Smooth muscle cell of the brain vasculature (primary cell): ENCODE measurements around the gene PDE8B.
"Not testable (repeated sequence)": the region's sequence is repeated elsewhere in the genome, so short reads cannot be mapped to it uniquely, and the experiment has no call there.

Experiments used
- DNase-seq: peaks from one replicate; pipeline ENCODE4 v3.0.0-alpha.2; 2012; ENCODE audit warnings: low read depth, low spot score

Gene PDE8B

GRCh38 chr5:77431719-77432118, 221.2 kb downstream of the PDE8B start:
- no peak for DNase-seq

DNA sequence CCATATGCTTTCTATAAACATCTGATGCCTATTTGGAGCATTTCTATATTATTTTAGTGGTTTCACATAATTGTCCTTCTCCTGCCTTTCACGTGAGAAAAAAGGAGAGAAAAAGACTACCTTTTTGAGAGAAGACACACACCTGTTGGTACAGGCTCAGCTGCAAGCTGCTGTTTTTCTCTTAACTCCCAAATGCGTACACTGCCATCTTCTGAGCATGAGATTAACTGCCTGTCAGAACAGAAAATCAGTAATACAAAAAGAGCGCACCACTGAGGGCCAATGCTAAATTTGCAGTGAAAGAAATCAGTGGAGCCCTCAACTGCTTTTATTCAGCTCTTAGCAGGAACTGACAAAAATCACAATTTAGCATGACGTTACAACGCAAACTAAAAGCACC, 226.7 kb downstream of the PDE8B start:
- no peak for DNase-seq

DNA sequence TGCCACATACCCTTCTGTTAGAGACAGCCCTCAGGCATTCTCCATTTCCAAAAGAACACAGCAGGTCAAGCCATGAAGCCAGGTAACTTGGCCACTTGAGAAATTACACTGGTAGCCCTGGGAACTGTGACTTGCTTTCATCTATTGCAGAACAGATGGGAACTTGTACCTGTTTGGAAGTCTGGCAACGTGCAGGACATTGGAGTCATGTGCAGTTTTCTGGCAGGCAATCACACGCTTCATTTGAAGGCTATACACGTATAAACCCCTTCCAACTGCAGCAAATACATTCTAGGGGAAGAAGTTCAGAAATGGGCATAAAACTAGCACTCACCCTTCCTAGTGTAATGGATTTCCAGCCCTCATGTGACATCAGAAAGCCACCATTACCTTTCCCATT, 227.6 kb downstream of the PDE8B start:
- DNase-seq: no peak

DNA sequence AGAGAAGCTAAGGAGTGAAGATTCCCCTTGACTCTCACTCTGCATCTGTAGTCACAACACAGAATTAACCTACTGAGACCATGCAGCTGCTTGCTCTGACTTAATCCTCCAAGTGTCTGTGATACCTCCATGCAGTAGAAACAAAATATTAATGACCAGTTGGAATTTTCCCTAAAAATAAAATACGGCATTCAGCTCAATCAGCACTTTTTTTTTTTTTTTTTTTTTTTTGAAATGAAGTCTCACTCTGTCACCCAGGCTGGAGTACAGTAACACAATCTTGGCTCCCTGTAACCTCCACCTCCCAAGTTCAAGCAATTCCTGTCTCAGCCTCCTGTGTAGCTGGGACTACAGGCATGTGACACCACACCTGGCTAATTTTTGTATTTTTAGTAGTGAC, 233.2 kb downstream of the PDE8B start:
- no peak for DNase-seq

GRCh38 chr5:77444356-77444755, 233.9 kb downstream of the PDE8B start:
- DNase-seq: no peak

DNA sequence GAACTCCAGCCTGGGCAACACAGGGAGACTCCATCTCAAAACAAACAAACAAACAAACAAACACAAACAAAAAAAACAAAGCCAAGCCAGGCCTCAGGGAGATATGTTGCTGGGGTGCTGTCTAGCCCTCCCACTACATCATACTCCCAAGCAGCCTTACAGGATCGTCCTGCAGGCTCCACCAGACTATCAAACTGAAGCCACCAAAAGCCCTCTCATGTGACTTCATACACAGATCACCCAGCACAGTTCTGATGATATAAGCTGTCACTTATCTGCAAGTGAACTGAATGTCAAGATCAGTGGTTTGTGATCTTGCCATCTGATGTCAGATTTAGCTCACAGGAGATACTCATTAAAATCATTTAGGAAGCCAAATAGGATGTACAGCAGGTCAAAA, 238.4 kb downstream of the PDE8B start:
- DNase-seq: no peak

GRCh38 chr5:77449277-77449676, 238.8 kb downstream of the PDE8B start:
- DNase-seq: no peak

GRCh38 chr5:77449981-77450380, 239.5 kb downstream of the PDE8B start:
- no peak for DNase-seq

- DNase-seq: no peak
Measured at GRCh38 chr5:77452351-77452750, 241.9 kb downstream of the PDE8B start.

- DNase-seq: no peak
Measured at GRCh38 chr5:77454123-77454522, 243.6 kb downstream of the PDE8B start.

- DNase-seq: no peak
Measured at GRCh38 chr5:77461287-77461686, 250.8 kb downstream of the PDE8B start.

DNA sequence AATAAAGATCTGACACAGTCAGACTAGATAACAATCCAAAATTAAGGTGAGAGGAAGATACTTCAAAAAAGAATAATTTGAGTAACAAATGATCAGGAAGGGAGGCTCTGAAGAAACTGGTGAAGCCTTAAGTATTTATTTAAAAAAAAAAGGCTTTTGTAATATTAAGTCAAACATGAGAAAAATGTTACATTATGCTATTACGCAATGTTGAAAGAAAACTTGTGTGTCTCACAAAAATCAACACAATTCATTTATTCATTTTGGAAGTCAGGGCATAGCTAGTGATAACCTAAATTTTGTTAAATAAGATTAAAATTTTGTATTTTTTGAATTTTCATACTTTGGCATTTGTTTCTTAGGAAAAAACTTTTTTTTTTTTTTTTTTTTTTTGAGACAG, 253.4 kb downstream of the PDE8B start:
- DNase-seq: no peak

GRCh38 chr5:77468875-77469274, 258.4 kb downstream of the PDE8B start:
- not testable (repeated sequence) for DNase-seq

DNA sequence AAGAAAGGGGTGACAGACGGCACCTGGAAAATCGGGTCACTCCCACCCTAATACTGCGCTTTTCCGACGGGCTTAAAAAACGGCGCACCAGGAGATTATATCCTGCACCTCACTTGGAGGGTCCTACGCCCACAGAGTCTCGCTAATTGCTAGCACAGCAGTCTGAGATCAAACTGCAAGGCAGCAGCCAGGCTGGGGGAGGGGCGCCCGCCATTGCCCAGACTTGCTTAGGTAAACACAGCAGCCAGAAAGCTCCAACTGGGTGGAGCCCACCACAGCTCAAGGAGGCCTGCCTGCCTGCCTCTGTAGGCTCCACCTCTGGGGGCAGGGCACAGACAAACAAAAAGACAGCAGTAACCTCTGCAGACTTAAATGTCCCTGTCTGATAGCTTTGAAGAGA, 264.6 kb downstream of the PDE8B start:
- DNase-seq: not testable (repeated sequence)
